Esophagus mucosa (tissue), 1 donor: Measurements from ENCODE around the gene DTWD2. TPM values are rescaled to one million over a fixed set of nuclear protein-coding genes. Genes with fewer than 3 reads are reported as not detected.
"Not testable (repeated sequence)": the region's sequence is repeated elsewhere in the genome, so short reads cannot be mapped to it uniquely, and the experiment has no call there.

Experiments
- ATAC-seq: fragments of 200-7000 bp; cut with Tn5 transposase; one replicate; pipeline ENCODE4 v1.9.1; 2020
- total RNA-seq: library from RNA; stranded (reverse); gene quantifications from one replicate; pipeline ENCODE4 v1.2.4, GENCODE V29; 2023
- donor health status: DM: yes; HTN: yes; CAD: no.

DTWD2 gene
- total RNA-seq, 1 donor from 2014 or later = 7.9 TPM

- no peak for ATAC-seq
These were observed 7.8 kb upstream of the DTWD2 start for GRCh38 chr5:118996098-118996497.

- no peak for ATAC-seq
These were observed 6.2 kb upstream of the DTWD2 start for GRCh38 chr5:118994595-118994994.

GRCh38 chr5:118993118-118993517 is 4.8 kb upstream of the DTWD2 start:
- not testable (repeated sequence) for ATAC-seq

- ATAC-seq = not testable (repeated sequence)
These were observed 3.7 kb upstream of the DTWD2 start for GRCh38 chr5:118992055-118992454.

- ATAC-seq = no peak
These were observed 2.2 kb upstream of the DTWD2 start for GRCh38 chr5:118990582-118990981.

GRCh38 chr5:118989816-118990215 is 1.5 kb upstream of the DTWD2 start:
- no peak for ATAC-seq

GRCh38 chr5:118988866-118989180 is 476 bp upstream of the DTWD2 start:
- peak; percentile 3 for ATAC-seq

- no peak for ATAC-seq
These were observed 3.7 kb downstream of the DTWD2 start for GRCh38 chr5:118984602-118985001.

- peak; percentile 43 for ATAC-seq
These were observed 6.6 kb downstream of the DTWD2 start for GRCh38 chr5:118981783-118982182.

- no peak for ATAC-seq
These were observed 7.9 kb downstream of the DTWD2 start for GRCh38 chr5:118980438-118980837.

GRCh38 chr5:118980017-118980416 is 8.3 kb downstream of the DTWD2 start:
- no peak for ATAC-seq

GRCh38 chr5:118973779-118974445 is 14.4 kb downstream of the DTWD2 start:
- ATAC-seq = not testable (repeated sequence)

GRCh38 chr5:118968925-118969375 is 19.4 kb downstream of the DTWD2 start:
- no peak for ATAC-seq

GRCh38 chr5:118968406-118968911 is 19.9 kb downstream of the DTWD2 start:
- no peak for ATAC-seq

GRCh38 chr5:118967059-118967508 is 21.3 kb downstream of the DTWD2 start:
- no peak for ATAC-seq

GRCh38 chr5:118965890-118966289 is 22.5 kb downstream of the DTWD2 start:
- no peak for ATAC-seq

- ATAC-seq = not testable (repeated sequence)
These were observed 23.4 kb downstream of the DTWD2 start for GRCh38 chr5:118964970-118965369.

- not testable (repeated sequence) for ATAC-seq
These were observed 24.0 kb downstream of the DTWD2 start for GRCh38 chr5:118964388-118964787.

GRCh38 chr5:118963169-118963568 is 25.2 kb downstream of the DTWD2 start:
- ATAC-seq = no peak

GRCh38 chr5:118960557-118960956 is 27.8 kb downstream of the DTWD2 start:
- ATAC-seq = no peak

GRCh38 chr5:118956727-118957126 is 31.6 kb downstream of the DTWD2 start:
- ATAC-seq = no peak

GRCh38 chr5:118953652-118954005 is 34.7 kb downstream of the DTWD2 start:
- ATAC-seq = no peak

GRCh38 chr5:118952992-118953651 is 35.2 kb downstream of the DTWD2 start:
- no peak for ATAC-seq

GRCh38 chr5:118952306-118952705 is 36.0 kb downstream of the DTWD2 start:
- not testable (repeated sequence) for ATAC-seq
